Daoy (cell line): ENCODE data around the gene PWP1. TPM values are rescaled to one million over a fixed set of nuclear protein-coding genes. Genes with fewer than 3 reads are reported as not detected.

Source experiments
- DNase-seq: peaks from one replicate; pipeline ENCODE4 v3.0.0-alpha.2; 2015; ENCODE audit warnings: low read depth
- total RNA-seq: library from RNA; depleted of rRNA; stranded (reverse); fragments of >200 nt; shearing (Covaris generic); gene quantifications from 2 replicates; pipeline ENCODE4 v1.2.3, GENCODE V29; 2014; rRNA removed

Gene PWP1
- total RNA-seq, 1 experiment from 2014 or later: 142 TPM

- DNase-seq: no peak
These were observed 50.2 kb downstream of the PWP1 start for GRCh38 chr12:107735763-107736162.

- DNase-seq: no peak
These were observed 51.3 kb downstream of the PWP1 start for GRCh38 chr12:107736914-107737313.

GRCh38 chr12:107748472-107748871 is 62.9 kb downstream of the PWP1 start:
- DNase-seq: peak; percentile 78

DNA sequence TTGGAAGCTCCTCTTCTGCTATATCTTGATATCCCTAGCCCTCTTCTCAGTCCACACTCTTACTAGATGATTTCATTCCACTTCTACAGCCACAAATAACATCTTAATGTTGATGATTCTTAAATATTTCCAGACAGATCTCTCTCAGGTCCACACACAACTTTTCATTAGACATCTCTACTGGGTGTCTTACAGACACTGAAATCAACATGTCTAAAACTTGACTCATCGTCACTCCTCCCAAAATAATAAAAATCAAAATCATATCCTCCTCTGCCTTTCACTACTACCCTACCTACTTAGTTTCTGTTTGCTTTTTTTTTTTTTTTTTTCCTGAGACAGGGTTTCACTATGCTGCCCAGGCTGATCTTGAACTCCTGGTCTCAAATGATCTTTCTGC is 63.5 kb downstream of the PWP1 start:
- peak; percentile 19 for DNase-seq

- peak; percentile 87 for DNase-seq
These were observed 73.8 kb downstream of the PWP1 start for GRCh38 chr12:107759410-107759809.

GRCh38 chr12:107760207-107760808 is 74.7 kb downstream of the PWP1 start:
- peak; percentile 42 for DNase-seq

GRCh38 chr12:107760809-107761501 is 75.4 kb downstream of the PWP1 start, which contains the start of gene PRDM4:
Gene PRDM4, minus strand, starts transcription at chr12:107761137. Its CDS starts 622 bp downstream, at chr12:107760515.
- DNase-seq: peak; percentile 99

DNA sequence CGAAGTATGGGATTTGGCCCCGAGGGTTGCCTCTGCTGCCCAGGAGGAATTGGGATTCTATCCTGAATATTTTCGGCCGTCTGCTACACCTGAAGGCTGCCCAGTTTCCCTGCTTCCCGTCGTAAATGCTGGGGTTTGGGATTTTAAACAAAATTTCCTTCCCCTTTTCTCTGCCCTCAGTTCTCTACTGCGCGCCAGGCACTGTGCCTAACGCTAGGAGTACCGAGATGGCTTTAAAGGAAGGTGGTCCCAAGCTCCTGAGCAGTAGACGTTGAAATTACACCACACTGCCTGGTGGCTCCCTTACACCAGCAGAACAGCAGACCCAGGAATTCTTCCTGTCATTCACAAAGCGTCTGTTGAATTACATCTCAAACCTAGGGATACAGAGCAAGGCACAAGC is 75.9 kb downstream of the PWP1 start:
- no peak for DNase-seq

Other genes with a start within 250 kb of the PWP1 start
- 39.9 and 43.2 TPM in 2 replicates for gene PRDM4, start 75.3 kb downstream of the PWP1 start, total RNA-seq
- not detected in 2 replicates for gene ASCL4, start 88.9 kb downstream of the PWP1 start, total RNA-seq